ENCODE data around the gene RAB8B.

Gene RAB8B

GRCh38 chr15:63188926-63189871, at the start of gene RAB8B:
Gene RAB8B (plus strand): TSS chr15:63189606. CDS start chr15:63189625, 19 bp downstream.
- ATAC-seq (ENCODE audit: low read depth), result peak; percentile 90
- TF ChIP-seq, protein P1, sequence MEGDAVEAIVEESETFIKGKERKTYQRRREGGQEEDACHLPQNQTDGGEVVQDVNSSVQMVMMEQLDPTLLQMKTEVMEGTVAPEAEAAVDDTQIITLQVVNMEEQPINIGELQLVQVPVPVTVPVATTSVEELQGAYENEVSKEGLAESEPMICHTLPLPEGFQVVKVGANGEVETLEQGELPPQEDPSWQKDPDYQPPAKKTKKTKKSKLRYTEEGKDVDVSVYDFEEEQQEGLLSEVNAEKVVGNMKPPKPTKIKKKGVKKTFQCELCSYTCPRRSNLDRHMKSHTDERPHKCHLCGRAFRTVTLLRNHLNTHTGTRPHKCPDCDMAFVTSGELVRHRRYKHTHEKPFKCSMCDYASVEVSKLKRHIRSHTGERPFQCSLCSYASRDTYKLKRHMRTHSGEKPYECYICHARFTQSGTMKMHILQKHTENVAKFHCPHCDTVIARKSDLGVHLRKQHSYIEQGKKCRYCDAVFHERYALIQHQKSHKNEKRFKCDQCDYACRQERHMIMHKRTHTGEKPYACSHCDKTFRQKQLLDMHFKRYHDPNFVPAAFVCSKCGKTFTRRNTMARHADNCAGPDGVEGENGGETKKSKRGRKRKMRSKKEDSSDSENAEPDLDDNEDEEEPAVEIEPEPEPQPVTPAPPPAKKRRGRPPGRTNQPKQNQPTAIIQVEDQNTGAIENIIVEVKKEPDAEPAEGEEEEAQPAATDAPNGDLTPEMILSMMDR (IDR thresholded peaks at IDR 0.05; ENCODE audit: poor library complexity, severe bottlenecking), result peak; percentile 44
- H3K4me1 ChIP-seq (ENCODE audit: insufficient read depth, poor library complexity, severe bottlenecking), result peaks cover 36% of the 10 kb centered on the region
- peak; percentile 100 for DNase-seq (ENCODE audit: low spot score)
- peak within 1 kb of the TSS; percentile 23 for H3K27ac ChIP-seq (ENCODE audit: poor library complexity, severe bottlenecking)
- peak within 1 kb of the TSS; percentile 39 for H3K4me3 ChIP-seq (ENCODE audit: severe bottlenecking)
- H3K27me3 ChIP-seq (ENCODE audit: insufficient read depth, poor library complexity, severe bottlenecking), result no peaks in the 10 kb centered on the region
- no peaks in the 10 kb centered on the region for H3K36me3 ChIP-seq (ENCODE audit: low read depth)
- H3K9me3 ChIP-seq (ENCODE audit: severe bottlenecking), result no peaks in the 10 kb centered on the region

DNA sequence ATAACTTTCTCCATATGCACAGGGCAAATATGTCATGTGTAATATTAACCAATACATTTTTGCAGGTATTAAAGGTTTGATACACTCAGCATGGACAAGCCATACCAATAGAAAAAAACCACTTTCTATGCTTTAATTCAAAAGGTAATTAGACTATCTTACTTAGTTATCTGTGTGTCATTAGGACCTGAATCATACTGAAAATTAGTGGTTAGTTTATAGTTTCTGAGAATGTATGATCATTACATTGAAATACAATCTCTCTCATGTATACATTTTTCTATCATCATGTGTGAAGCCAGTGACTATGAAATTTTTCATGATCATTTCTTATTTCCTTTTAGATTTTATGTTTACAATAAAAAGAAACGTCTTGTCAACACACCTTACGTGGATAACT, 48.5 kb upstream of the RAB8B start:
- H3K9me3 ChIP-seq (ENCODE audit: severe bottlenecking), result no peaks in the 10 kb centered on the region
- ATAC-seq (ENCODE audit: low read depth), result no peak

DNA sequence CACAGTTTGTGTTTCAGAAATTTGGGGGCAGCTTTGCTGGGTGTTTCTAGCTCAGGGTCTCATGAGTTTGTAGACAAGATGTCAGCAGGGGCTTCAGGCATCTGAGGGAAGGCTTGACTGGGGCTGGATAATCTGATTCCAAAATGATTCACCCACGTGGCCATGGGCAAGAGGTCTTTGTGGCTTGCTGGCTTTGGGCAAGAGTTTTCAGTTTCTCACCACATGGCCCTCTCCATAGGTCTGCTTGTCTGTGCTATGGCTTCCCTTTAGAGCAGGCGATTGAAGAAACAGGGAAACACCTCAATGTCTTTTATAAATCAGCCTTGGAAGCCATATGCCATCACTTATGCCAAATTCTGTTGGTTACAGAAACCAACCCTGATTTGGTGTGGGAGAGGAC, 44.0 kb upstream of the RAB8B start:
- H3K27ac ChIP-seq (ENCODE audit: poor library complexity, severe bottlenecking), result no peak overlapping the region
- DNase-seq (ENCODE audit: low spot score) (no peak), ATAC-seq (ENCODE audit: low read depth) (no peak)
- TF ChIP-seq, protein P1 (IDR thresholded peaks at IDR 0.05; ENCODE audit: poor library complexity, severe bottlenecking), result no peak
- no peaks in the 10 kb centered on the region for H3K27me3 ChIP-seq (ENCODE audit: insufficient read depth, poor library complexity, severe bottlenecking)
- no peak overlapping the region for H3K4me3 ChIP-seq (ENCODE audit: severe bottlenecking)
- H3K36me3 ChIP-seq (ENCODE audit: low read depth), result peaks cover 11% of the 10 kb centered on the region
- peaks cover 4% of the 10 kb centered on the region for H3K4me1 ChIP-seq (ENCODE audit: insufficient read depth, poor library complexity, severe bottlenecking)
- H3K9me3 ChIP-seq (ENCODE audit: severe bottlenecking), result no peaks in the 10 kb centered on the region

More for the DNA sequence above, 48.5 kb upstream of the RAB8B start:
- Histone ChIP-seq H3K36me3 (ENCODE audit: low read depth) (no peaks in the 10 kb centered on the region), H3K4me1 (ENCODE audit: insufficient read depth, poor library complexity, severe bottlenecking) (peaks cover 7% of the 10 kb centered on the region), H3K27ac (ENCODE audit: poor library complexity, severe bottlenecking) (no peak overlapping the region), H3K27me3 (ENCODE audit: insufficient read depth, poor library complexity, severe bottlenecking) (no peaks in the 10 kb centered on the region), H3K4me3 (ENCODE audit: severe bottlenecking) (no peak overlapping the region)
- no peak for DNase-seq (ENCODE audit: low spot score)
- TF ChIP-seq, protein P1 (IDR thresholded peaks at IDR 0.05; ENCODE audit: poor library complexity, severe bottlenecking), result no peak

- Histone ChIP-seq H3K4me3 (ENCODE audit: severe bottlenecking) (no peak overlapping the region), H3K36me3 (ENCODE audit: low read depth) (peaks cover 11% of the 10 kb centered on the region), H3K27me3 (ENCODE audit: insufficient read depth, poor library complexity, severe bottlenecking) (no peaks in the 10 kb centered on the region), H3K27ac (ENCODE audit: poor library complexity, severe bottlenecking) (no peak overlapping the region), H3K9me3 (ENCODE audit: severe bottlenecking) (no peaks in the 10 kb centered on the region), H3K4me1 (ENCODE audit: insufficient read depth, poor library complexity, severe bottlenecking) (peaks cover 7% of the 10 kb centered on the region)
- DNase-seq (ENCODE audit: low spot score) (no peak), ATAC-seq (ENCODE audit: low read depth) (no peak)
- TF ChIP-seq, protein P1 (IDR thresholded peaks at IDR 0.05; ENCODE audit: poor library complexity, severe bottlenecking), result peak; percentile 17
These were observed 42.7 kb upstream of the RAB8B start for GRCh38 chr15:63146684-63147083.

DNA sequence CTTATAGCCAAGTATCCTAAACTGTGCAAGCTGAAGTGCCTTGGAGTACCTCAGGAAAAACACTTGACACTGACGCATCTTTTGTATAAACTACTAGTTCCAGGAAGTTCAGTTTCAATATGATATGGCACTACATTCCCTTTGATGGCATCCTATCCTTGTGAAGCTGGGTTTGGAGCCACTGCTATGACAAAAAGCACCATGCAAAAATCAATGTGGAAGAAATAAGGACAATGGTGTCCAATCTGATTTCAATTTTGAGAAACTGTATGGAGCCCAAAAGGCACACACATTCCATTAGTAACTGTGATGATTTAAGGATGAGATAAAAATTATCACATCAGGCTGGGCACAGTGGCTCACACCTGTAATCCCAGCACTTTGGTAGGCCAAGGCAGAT, 37.7 kb upstream of the RAB8B start:
- peaks cover 47% of the 10 kb centered on the region for H3K36me3 ChIP-seq (ENCODE audit: low read depth)
- TF ChIP-seq, protein P1 (IDR thresholded peaks at IDR 0.05; ENCODE audit: poor library complexity, severe bottlenecking), result no peak
- H3K9me3 ChIP-seq (ENCODE audit: severe bottlenecking), result no peaks in the 10 kb centered on the region
- H3K4me3 ChIP-seq (ENCODE audit: severe bottlenecking), result no peak overlapping the region
- ATAC-seq (ENCODE audit: low read depth), result no peak
- H3K27ac ChIP-seq (ENCODE audit: poor library complexity, severe bottlenecking), result no peak overlapping the region
- H3K27me3 ChIP-seq (ENCODE audit: insufficient read depth, poor library complexity, severe bottlenecking), result no peaks in the 10 kb centered on the region
- peaks cover 7% of the 10 kb centered on the region for H3K4me1 ChIP-seq (ENCODE audit: insufficient read depth, poor library complexity, severe bottlenecking)
- no peak for DNase-seq (ENCODE audit: low spot score)

All from RWPE2 (cell line).